Stimulated activated CD4-positive, alpha-beta T cell treated with anti-CD3 and anti-CD28 coated beads, Interleukin-1b, Interleukin-23, amount 100 ng/mL, for 48 hours (primary cell): ENCODE data around the gene ENPP1.

Source experiments
- DNase-seq: peaks from one replicate; pipeline ENCODE4 v3.0.0-alpha.2; 2020

Gene ENPP1

DNA sequence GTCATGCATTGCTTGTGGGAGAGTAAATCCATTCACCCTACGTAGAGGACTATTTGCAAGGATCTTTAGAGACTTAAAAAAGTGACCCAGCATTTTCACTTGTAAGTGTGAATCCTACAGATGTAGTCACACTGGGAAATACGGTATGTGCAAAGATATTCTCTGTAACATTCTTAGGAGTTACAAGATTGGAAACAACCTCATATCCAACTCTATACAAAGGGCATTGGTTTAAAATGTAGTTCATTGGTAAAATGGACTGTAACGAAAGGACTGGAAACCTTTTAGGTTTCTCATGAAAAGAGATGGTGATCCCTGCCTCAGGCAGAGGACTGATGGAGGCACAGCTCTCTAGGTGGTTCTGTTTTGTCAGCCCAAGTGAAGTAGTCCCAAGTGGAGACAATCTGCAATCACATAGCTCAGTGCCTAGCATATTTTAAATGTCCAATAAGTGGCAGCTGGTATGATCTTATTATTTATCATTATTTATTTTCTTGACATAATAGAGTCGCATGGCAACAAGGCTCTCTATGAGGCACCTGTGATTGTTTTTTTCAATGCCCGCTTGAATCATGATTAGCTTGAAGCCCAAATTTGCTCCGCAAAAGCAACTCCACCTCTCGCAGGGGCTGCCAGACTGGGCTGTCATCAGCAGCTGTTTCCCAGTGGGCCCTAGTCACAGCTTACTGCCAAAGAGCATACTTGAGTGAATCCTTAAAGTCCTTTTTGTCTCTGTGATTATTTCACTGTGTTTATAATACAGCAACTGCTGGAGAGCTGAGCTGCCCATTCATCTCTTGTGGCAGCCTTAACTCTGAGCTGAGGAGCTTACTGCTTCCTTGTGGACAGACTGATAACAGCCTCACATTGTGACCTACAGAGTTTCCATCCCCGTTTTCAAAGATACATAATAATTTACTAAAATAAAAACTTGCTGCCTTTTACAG, 19.8 kb upstream of the ENPP1 start:
- DNase-seq, result no peak

DNA sequence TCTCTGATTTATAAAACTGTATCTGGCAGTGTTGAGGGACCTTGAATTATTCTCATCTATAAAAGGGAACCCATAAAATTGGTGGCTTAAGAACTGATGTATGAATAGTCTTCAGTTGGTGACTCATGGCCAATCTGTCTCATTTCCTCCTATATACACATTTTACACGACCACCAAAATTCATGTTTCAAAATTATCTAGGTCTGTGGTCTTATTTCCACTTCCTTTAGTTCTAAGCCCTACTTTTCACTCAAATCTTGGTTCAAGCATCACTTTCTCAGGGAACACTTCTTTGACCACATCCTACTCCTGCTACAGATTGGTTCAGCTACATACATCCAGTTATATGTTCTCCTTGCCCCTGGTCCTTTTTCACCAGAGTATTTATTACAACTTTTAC, 18.6 kb upstream of the ENPP1 start:
- no peak for DNase-seq

DNA sequence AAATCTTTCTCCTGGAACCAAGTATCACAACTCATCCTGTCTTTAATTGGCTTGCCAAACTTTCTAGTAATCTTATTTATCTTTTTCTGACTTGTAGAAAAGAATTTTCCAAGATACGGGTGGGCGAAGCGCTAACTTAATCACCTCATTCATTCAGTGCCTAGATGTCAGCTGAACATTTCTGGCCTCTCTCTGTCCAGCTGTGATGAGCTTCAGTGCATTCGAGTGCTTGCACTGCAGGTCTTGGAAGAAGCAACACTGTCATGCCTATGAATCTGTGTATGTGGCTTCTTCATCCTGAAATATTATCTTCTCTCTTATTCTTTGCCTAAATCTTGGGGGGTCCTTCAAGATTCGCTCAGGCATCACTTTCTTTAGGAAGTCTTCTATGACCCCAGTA, 16.3 kb upstream of the ENPP1 start:
- DNase-seq, result no peak

DNA sequence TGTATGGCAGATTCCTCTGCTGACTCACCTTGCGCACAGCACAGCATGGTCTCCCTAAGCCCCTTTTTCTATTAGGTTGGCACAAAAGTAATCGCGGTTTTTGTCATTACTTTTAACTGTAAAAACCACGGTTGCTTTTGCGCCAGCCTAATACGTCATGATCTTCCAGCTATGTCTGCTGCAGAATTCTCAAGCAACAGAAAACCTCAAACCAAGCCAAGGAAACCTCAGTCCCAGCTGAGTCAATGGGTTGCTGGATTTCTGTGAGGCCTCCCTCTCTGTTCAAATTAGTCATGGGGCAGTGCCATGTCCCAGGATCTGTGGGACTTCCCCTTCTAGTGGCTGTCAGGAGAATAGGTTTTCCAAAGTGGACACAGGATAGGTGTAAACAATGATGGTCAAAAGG, 15.7 kb upstream of the ENPP1 start:
- DNase-seq, result peak; percentile 6

DNA sequence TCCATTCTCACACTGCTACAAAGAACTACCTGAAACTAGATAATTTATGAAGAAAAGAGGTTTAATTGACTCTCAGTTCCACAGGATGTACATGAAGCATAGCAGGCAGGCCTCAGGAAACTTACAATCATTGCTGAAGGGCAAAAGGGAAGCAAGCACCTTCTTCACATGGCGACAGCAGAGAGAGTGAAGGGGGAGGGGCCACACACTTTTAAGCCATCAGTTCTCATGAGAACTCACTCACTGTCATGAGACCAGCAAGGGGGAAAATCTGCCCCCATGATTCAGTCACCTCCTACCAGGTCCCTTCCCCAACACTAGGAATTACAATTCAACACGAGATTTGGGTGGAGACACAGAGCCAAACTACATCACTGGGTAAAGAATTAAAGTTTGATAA, 12.5 kb upstream of the ENPP1 start:
- no peak for DNase-seq

DNA sequence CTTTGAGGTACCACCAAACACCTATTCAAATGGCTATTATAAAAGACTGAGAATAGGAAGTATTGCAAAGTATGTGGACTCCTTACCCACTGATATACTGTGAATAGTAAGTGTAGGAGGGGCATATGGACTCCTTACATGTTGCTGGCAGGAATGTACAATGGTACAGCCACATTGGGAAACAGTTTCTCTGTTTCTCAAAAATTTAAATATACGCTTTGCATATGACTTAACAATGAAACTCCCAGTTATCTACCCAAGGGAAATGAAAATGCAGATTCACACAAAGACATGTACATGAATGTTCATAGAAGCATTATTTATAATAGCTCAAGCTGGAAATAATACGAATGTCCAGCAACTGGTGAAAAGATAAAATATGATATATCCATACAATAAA, 5.5 kb upstream of the ENPP1 start:
- DNase-seq, result no peak

DNA sequence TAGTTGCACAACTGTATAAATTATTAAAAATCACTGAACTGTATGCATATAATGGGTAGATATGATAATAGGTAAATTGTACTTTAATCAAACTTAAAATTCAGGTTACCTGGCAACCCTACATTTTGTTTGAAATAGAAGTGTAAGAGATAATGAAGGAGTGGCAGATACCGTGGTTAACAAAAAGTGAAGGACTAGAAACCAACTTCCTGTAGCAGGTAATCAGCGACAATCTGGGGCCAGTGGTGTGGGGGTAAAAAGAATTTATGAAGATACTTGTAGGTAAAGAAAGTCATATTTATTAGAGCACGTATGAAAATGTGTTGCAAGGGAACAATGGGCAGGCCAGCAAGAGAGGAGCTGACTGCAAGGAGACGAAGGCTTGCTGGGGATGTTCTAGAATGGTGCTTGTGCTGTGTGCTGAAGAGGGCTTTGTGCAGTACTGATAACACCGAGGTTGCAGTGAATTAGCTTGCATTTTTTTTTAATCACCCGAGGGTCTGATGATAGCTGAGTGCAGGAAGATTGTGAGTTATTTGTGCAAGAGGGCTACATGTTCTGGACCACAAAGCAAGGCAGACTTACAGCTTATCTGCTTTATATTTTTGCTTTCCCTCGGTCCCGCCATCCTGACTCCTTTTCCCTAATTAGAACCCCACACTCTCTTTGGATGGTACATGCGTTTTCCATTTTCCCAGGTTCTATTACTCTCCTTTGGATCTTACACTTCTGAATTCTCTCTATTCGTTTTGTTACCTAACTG, 4.6 kb upstream of the ENPP1 start:
- no peak for DNase-seq

DNA sequence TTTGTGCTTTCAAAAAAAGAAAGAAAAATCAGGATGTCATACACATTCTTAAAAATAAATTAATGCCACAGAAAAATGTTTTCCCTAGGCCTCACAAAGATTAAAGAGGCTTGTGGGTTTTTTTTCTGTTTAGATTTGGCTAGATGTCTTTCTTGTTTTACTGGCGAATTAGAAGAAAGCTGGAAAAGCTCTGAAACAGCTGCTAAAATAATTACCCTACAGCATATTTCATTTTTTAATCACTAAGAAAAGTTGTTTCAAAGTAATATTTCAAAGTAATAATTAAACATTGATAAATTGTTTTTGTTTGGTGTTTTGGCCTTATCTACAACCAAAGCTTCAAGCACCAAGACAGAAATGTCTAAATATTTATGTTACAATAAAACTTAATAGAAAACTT, 3.7 kb upstream of the ENPP1 start:
- DNase-seq, result no peak

DNA sequence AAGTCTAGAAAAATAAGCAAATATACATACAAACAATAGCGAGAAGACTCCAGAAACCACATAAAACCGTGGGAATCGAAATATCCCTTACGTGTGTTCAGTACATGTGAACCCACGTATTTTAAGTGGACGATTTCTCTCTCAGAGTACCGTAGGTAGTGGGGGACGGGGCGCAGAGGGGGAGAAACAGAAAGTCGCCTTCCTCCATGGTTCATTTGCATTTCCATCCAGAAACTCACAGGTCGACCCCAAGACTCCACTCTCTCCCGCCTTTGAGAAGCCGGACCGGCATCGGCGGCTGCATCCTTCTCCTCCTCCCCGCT, 538 bp upstream of the ENPP1 start:
- DNase-seq, result no peak

DNA sequence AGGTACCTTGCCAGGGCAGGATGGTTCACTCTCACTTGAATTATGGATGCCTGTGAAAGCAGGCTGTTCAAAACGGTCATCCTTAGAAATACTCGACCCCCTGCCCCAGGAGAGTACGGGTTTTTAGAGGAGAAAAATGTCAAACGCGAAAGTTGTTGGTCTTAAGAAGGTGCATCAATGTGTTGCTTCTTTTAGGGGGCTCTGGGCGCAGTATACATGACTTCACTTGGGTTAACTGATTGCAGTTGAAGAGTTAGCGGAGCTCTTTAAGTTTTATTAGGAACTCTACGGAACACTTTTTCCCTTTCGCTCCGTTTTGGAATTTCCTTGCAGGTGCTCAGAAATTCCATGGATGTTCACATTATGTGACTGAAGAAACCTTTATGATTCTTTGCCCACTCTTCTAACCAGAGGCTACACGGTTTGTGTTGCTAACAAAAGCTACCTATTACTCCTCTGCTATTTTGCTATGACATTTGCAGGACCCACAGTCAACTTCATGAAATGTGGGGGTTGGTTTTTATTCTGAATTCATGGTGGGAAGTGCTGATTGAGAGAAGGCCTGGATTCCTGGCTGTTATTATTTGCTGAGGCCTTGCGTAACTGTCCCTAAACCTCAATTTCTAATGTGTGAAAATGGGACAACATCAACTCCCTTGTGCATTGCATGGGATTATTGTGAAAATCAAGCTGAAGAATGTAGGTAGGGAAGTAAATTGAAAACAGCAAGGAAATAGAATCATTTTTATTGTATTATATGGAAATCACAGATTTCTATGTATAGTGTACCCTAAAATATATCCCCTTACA, 845 bp downstream of the ENPP1 start:
- DNase-seq, result no peak

DNA sequence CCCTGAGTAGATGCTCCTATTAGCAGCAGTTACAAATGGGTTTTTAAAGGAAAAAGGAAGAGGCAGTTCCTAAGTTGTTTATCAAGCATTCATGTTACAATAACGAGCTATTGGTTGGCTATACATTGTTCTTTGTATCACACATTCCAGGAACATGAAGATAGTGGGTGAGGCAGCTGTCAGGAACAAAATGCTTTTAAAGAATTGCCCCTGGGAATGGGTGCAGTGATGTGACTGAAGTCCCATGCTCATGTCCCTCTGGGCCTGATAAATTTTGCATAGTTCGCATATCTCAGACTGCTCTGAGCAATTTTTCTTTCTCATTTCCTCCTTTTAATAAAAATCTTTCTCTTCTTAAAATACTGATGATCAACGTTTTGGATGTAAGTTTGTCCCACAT, 3.7 kb downstream of the ENPP1 start:
- DNase-seq, result no peak

DNA sequence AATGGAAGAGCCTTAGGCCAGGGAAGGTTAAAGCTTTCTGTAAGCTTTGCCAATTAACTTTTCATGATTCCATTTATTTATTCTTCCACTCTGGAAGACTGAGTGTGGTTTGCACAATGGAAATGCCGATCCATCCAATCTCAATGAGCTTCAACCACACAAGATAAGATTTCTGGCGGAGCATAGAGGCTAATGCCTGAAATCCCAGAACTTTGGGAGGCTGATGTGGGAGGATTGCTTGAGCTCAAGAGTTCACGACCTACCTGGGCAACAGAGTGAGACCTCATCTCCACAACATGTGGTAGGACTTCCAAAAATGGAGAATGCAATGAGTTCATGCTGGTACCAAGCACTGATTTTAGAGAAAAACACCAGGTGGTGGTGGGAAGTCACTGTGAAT, 6.2 kb downstream of the ENPP1 start:
- DNase-seq, result no peak

DNA sequence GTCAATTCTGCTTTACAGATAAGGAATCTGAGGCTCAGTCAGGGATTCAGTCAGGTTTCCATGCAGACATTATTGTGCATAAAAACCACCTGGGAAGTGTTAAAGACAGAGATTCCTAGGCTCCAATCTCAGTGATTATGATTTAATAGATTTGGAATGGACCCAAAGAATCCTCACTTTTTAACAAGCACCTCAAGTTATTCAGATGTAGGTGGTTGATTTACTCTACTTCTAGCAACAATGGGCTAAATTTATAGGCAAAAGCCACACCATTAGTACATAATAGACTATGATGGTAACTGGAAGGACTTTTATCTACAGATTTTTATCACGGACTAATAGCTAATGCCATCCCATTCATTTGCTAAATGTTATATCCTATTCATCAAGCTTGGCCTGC, 9.0 kb downstream of the ENPP1 start:
- DNase-seq, result no peak

DNA sequence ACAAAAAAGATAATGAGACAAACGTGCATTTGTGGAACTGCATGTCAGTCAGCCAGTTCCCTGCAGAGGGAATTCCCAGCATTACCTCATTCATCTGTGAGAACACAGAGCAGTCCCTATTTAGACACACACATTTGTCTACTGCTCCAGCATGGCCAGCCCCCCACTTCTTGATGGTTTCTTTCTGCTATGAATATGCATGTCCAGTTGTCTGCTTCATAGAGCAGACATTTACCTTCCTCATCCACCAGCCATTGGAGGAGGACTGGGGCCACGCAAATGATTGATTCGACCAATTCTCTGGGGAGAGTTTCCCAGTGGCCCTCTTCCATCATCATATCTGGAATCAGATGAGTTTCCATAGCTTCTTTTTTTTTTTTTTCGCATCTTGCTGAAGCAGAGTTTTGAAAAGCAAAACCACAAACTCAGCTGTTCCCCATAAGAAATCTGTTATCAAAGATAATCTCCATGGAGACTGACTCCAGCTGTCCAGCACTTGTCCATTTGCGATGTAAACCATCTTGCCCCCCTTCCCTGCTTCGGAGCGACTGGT, 11.8 kb downstream of the ENPP1 start:
- no peak for DNase-seq

DNA sequence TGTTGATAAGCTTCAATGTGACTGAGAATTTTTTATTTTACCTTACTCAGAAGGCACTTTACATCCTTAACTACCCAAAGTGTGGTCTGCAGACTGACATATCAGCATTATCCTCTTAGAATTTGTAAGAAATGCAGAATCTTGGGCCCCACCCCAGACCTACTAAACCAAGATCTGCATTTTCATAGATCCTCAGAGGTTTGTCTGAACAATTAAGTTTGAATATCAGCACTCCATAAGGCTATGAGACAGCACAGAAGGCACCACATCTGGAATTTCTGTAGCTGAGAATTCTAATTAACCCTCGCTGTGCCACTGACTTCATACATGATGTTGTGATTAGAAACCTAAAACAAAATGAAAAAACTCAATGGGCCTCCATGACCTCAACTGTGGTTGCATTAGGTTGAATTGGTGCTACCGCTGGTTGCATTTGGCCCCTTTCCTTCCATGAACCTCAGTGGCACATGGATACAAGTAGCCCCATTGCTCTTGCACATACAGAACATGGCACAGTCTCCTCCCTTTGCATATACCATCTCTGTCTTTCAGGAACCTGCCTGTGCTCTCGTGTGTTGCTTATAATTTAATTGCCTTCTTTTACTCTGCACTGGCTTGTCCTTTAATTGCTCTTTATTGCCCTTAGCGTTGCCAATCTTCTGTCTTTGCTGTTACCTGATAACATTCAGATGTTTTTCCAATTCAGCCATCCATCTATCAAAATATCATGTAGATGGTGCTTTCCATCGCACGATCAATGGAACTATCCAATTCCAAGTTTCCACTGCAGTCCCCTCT, 13.4 kb downstream of the ENPP1 start:
- DNase-seq, result no peak

DNA sequence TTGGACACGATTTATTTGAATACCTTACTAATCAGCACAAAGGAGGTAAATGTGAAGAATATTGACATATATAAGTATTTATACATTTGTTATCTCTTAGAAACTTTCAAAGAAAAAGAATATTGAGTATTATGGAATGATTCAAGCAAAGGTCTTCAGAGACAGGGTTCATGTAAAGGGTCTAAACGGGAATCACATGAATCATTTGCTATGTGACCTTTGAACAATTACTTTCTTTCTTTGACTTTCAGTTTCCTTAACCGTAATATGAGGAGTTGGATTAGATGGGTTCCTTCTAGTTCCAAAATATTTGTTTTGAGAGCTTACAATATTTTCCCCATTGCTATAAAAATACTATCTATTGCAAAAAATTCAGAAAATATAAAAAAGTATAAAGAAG, 14.3 kb downstream of the ENPP1 start:
- DNase-seq, result no peak

DNA sequence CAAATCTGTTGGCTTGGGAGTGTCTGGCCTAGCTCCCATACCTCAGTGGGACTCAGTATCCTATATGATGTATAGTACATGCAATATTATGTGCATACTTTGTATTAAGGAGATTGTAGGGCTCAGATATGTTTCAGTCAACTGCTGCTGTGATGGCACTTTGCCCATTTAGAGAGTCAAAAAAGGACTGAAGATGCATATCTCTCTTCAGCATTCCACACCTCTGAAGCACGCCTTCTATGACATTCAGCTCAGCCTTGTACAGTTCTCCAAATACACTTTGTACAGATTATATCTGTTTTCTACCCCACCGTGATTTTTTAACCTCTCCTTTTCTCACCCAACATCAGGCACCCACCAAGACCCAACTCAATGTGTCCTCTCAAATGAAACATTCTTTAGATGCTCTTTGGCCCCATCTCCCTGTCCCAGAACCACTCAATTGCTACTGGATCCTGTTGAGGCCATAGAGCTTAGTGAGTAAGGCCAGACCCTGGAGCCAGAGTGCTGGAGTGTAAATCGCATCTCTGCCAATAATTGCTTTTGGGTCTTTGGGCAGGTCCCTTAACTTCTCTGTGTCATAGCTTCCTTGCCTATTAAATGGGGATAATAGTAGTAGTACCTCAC, 15.6 kb downstream of the ENPP1 start:
- no peak for DNase-seq

DNA sequence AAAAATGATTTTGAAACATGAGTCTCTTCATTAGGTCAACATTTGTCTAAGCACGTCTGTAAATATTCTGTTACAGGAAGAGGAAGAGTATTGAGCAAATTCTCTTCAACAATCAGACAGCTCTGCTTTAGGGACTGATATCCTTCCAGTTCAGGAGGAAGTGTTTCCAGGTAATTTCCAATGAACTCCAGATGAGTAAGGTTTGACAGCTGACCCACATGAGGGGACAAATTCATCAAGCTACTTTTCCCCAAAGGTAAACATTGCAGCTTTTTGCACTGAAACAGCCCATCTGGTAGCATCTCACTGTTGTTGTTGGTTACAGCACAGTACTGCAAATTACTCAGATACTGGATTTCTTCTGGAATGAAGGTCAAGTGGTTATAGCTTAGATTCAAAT, 18.1 kb downstream of the ENPP1 start:
- DNase-seq, result no peak

DNA sequence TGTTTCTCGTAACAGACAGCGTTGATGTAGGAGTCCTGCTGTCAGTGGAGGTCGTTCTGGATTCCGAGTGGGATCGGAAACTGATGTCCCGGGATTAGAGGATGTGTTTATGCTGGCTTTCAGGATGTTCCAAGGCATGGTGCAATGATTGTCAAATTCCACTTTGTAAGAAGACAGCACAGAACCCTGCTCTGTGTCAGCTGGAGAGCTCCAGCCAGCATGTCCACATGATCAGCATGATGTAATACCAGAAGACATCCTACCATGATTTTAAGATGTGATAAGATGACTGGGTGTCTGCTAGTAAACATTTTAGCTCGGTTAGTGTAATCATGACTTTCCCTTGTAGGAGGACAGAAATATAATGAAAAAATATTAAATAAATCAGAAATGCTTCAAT, 20.3 kb downstream of the ENPP1 start:
- no peak for DNase-seq

DNA sequence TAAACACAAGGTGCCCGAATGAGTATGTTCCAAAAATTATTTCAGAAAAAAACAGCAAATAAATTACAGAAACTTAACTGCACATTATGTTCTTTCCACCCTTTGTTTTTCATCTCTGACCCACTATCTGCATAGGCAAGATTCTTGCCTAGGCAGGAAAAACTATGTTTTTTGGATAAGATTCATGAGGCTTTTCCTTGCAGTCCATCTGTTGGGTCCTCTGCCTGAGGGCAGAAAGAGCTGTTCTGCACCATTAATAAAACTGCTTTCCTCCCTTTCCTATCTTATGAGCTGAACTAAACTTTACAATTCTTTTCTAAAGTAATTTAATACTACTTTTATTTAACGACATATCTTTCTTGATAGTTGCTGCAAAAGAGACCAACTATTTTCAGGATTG, 21.1 kb downstream of the ENPP1 start:
- DNase-seq, result no peak

DNA sequence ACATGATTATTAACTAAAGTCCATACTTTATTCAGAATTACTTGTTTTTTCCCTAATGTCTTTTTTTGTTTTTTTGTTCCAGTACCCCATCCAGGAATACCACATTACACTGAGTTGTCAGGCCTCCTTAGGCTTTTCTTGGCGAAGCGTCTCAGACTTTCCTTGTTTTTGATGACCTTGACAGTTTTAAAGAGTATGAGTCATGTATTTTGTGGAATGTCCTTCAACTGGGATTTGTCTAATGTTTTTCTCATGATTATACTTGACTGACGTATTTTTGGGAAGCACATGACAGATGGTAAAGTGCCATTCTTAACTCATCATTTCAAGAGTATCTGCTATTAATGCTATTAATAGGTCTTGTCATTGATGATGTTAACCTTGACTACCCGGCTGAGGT, 23.6 kb downstream of the ENPP1 start:
- no peak for DNase-seq

DNA sequence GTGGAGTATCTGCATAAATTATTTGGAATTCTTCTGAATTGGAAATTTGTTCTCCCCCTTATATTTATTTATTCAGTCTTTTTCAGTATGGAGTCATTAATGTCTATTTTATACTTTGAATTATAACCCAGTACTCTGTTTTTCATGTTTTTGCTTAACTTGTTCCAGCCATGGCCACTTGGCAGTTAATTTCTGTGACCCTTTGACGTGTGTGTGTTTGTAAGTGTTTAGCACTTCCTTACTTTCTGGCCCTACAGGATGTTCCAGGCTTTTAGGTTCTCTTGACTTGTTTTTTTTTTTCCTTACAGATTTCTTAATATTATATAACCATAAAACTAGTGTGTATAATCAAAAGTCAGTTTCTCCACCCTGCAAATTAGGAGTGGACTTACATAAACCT, 24.1 kb downstream of the ENPP1 start:
- DNase-seq, result no peak
